Activated CD4-positive, alpha-beta memory T cell treated with anti-CD3 and anti-CD28 coated beads, Interleukin-2, amount 10 ng/mL, durations not matched to agents 7 days and 5 days (primary cell): ENCODE data around the gene DPF1. TPM values are rescaled to one million over a fixed set of nuclear protein-coding genes. Genes with fewer than 3 reads are reported as not detected.
A peak's percentile ranks its signal among the peaks of the same experiment; 100 is the strongest.
"Not testable (repeated sequence)": the region's sequence is repeated elsewhere in the genome, so short reads cannot be mapped to it uniquely, and the experiment has no call there.

Experiments used
- CTCF ChIA-PET: fragments of 350-600 bp; sonication (Branson Sonifier 250); formaldehyde crosslinking; loops from one replicate; lab custom pipeline; 2021; ENCODE audit warnings: antibody characterized with exemption, inconsistent platforms; lab: Charles Lee
- POLR2A ChIA-PET: fragments of 350-600 bp; sonication (Branson Sonifier 250); formaldehyde crosslinking; loops from one replicate; lab custom pipeline; 2021; ENCODE audit warnings: antibody characterized with exemption; lab: Charles Lee
- DNase-seq: peaks from one replicate; pipeline ENCODE4 v3.0.0-alpha.2; 2020
- H3K27ac Mint-ChIP-seq: one replicate; pipeline ENCODE4 v1.8.0; 2021; ENCODE audit warnings: mild to moderate bottlenecking, mixed read lengths
- H3K27me3 Mint-ChIP-seq: one replicate; pipeline ENCODE4 v1.8.0; 2021; ENCODE audit warnings: mixed read lengths
- H3K36me3 Mint-ChIP-seq: one replicate; pipeline ENCODE4 v1.8.0; 2021; ENCODE audit warnings: low read depth, mixed read lengths
- H3K4me1 Mint-ChIP-seq: one replicate; pipeline ENCODE4 v1.8.0; 2021; ENCODE audit warnings: mixed read lengths
- H3K4me3 Mint-ChIP-seq: one replicate; pipeline ENCODE4 v1.8.0; 2021; ENCODE audit warnings: mild to moderate bottlenecking, mixed read lengths
- H3K9me3 Mint-ChIP-seq: one replicate; pipeline ENCODE4 v1.8.0; 2021; ENCODE audit warnings: mixed read lengths
- total RNA-seq, 2 experiments: library from RNA; stranded (reverse); gene quantifications; one replicate each; pipeline ENCODE4 v1.2.3, GENCODE V29; 2021

Gene DPF1
- total RNA-seq, 2 experiments from 2014 or later, result 0.40 to 0.55 TPM

DNA sequence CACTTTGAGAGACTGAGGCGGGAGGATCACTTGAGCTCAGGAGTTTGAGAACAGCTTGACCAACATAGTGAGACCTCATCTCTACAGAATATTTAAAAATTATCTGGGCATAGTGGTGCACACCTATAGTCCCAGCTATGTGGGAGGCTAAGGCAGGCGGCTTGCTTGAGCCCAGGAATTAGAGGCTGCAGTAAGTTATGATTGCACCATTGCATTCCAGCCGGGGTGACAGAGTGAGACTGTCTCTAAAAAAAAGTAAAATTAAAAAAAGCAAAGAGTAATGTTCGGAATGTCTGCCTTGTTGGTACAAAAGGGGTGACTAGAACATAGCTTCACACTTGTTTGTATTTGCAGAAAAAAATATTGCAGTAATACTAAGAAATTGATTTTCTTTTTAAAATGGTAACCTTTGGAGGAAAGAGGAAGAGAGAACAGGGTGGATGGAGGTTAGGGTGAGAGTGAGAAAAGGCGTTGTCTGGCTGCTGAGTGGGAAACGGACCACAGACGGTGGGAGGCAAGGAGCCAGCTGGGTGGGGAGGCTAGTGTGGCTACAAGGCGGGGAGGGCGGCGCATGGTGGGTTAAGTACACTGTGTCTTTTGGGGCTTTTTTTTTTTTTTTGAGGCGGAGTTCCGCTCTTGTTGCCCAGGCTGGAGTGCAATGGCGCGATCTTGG lies 21.9 kb upstream of the DPF1 start:
- no peaks in the 10 kb centered on the region for H3K27me3 Mint-ChIP-seq
- POLR2A ChIA-PET, result no interaction called here

DNA sequence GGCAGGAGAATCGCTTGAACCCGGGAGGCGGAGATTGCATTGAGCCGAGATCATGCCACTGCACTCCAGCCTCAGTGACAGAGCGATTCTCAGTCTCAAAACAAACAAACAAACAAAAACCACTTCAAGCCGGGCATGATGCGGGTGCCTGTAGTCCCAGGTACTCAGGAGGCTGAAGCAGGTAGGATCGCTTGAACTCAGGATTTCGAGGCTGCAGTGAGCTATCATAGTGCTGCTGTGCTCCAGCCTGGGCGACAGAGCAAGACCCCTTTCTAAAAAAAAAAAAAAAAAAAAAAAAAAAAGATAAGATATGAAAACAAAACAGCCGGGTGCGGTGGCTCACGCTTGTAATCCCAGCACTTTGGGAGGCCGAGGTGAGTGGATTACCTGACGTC lies 19.3 kb upstream of the DPF1 start:
- ChIA-PET CTCF (interaction anchor here (0.6 to 4.0 kb wide), 14 partner anchors 11 to 1117 kb away, joined by 3 to 48 read pairs (median 6); partner anchors contain the start of genes CATSPERG, FAM98C, KCNK6 and PSMD8), POLR2A (interaction anchor here (1.0 to 1.2 kb wide), 2 partner anchors 13 to 92 kb away, joined by 3 to 11 read pairs; partner anchors contain the start of genes CATSPERG and PPP1R14A)
- Mint-ChIP-seq H3K27ac (no peak overlapping the region), H3K4me3 (no peak overlapping the region), H3K4me1 (peaks cover 5% of the 10 kb centered on the region), H3K36me3 (no peaks in the 10 kb centered on the region), H3K9me3 (no peaks in the 10 kb centered on the region), H3K27me3 (peaks cover 3% of the 10 kb centered on the region)
- DNase-seq, result no peak

More for the DNA sequence above, 21.9 kb upstream of the DPF1 start:
- H3K36me3 Mint-ChIP-seq, result no peaks in the 10 kb centered on the region
- H3K4me3 Mint-ChIP-seq, result no peak overlapping the region
- H3K9me3 Mint-ChIP-seq, result no peaks in the 10 kb centered on the region
- no peak overlapping the region for H3K27ac Mint-ChIP-seq
- H3K4me1 Mint-ChIP-seq, result peaks cover 5% of the 10 kb centered on the region
- no peak for DNase-seq
- CTCF ChIA-PET, result interaction anchor here (0.8 to 4.0 kb wide), 2 partner anchors 11 to 89 kb away, joined by 3 to 48 read pairs; partner anchors contain the start of gene CATSPERG

DNA sequence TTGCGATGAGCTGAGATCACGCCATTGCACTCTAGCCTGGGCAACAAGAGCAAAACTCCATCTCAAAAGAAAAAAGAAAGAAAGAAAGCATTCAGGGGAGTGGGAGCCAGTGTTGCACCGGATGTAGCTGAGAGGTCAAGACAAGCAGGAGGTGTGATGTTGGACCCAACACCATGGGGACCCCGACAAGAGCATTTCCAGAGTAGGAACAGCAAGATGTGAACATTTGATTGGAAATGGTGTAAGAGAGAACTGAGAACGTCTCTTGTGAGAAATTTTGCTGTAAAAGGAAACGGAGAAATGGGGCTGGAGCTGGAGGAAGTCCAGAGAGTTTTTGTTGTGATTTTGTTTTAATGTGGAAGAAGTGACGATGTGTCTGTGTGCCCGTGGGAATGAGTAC lies 15.8 kb upstream of the DPF1 start:
- Mint-ChIP-seq H3K36me3 (no peaks in the 10 kb centered on the region), H3K9me3 (no peaks in the 10 kb centered on the region), H3K27me3 (peaks cover 14% of the 10 kb centered on the region), H3K4me1 (peaks cover 5% of the 10 kb centered on the region), H3K27ac (no peak overlapping the region), H3K4me3 (no peak overlapping the region)
- ChIA-PET CTCF (interaction anchor here (0.7 kb wide), 1 partner anchor 77 kb away, joined by 4 read pairs; no protein-coding TSS in a partner anchor), POLR2A (interaction anchor here (1.4 kb wide), 1 partner anchor 86 kb away, joined by 3 read pairs; no protein-coding TSS in a partner anchor)
- DNase-seq, result no peak

DNA sequence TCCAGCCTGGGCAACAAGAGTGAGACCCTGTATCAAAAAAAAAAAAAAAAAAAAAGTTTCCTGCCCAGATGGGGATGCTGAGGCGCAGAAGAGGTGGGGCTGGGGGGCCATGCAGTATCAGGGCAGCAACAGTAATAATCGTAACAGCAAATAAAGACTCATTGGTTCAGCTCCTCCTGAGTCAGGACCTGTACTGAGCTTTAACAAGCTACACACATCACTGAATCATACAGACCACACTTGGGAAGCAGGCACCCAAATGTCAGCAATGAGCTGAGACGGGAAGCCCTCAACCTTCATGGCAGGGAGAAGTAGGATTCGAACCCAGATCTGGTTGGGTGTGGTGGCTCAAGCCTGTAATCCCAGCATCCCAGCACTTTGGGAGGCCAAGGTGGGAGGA lies 10.6 kb upstream of the DPF1 start:
- no peaks in the 10 kb centered on the region for H3K4me1 Mint-ChIP-seq
- H3K4me3 Mint-ChIP-seq, result no peak overlapping the region
- ChIA-PET POLR2A (no interaction called here), CTCF (interaction anchor here (0.6 to 6.3 kb wide), 14 partner anchors 9 to 1251 kb away, joined by 3 to 32 read pairs (median 4); partner anchors contain the start of genes CATSPERG, PSMD8 and SPINT2)
- no peak for DNase-seq
- no peaks in the 10 kb centered on the region for H3K9me3 Mint-ChIP-seq
- H3K27ac Mint-ChIP-seq, result no peak overlapping the region
- peaks cover 29% of the 10 kb centered on the region for H3K27me3 Mint-ChIP-seq
- H3K36me3 Mint-ChIP-seq, result no peaks in the 10 kb centered on the region

DNA sequence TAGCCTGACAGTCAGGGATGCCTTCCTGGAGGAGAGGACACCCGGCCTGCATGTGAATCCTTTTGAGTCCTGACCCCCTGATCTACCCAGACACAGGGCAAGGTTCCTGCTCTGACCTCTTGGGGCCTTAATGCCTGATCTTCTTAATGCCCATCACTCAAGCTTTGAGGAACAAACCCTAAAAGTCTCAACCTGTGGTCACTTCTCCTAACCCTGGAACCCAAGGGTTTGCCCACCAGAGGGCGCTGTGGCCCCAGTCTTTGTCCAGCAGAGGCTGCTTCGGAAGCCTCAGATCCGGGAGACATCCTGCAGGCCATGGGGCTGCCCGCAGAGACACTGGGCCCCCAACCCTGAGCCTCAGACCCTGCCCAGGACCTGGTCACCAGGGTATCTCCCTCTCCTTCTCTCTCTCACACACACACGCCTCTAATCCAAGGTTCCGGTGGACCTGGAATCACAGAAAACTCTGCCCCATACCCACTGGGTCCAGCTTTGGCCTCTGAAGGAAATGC lies 9.8 kb upstream of the DPF1 start:
- Mint-ChIP-seq H3K27ac (no peak overlapping the region), H3K27me3 (peaks cover 32% of the 10 kb centered on the region), H3K36me3 (no peaks in the 10 kb centered on the region), H3K4me3 (no peak overlapping the region), H3K4me1 (peaks cover 3% of the 10 kb centered on the region), H3K9me3 (no peaks in the 10 kb centered on the region)
- ChIA-PET POLR2A (no interaction called here), CTCF (interaction anchor here (0.6 to 6.3 kb wide), 9 partner anchors 8 to 331 kb away, joined by 3 to 32 read pairs (median 5); partner anchors contain the start of genes CATSPERG and PSMD8)
- DNase-seq, result peak; percentile 84

DNA sequence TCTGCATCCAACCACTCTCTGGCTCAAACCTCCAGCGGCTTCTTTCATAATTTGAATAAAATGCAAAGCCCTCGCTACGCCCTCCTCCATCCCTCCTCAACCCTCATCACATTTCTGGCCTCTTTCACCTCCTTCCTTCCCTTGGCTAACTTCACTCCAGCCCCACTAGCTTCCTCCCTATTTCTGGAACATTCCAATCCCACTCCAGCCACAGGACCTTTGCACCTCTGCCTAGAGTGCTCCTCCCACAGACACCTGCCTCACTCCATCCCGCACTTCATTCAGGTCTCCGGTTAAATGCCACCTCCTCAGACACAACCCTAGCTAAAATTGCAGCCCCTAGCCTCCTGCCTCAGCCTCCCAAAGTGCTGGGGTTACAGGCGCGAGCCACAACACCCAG lies 7.9 kb upstream of the DPF1 start:
- peaks cover 7% of the 10 kb centered on the region for H3K4me1 Mint-ChIP-seq
- ChIA-PET CTCF (interaction anchor here (1.3 to 6.3 kb wide), 4 partner anchors 11 to 330 kb away, joined by 3 to 32 read pairs (median 6); partner anchors contain the start of genes CATSPERG and FAM98C), POLR2A (interaction anchor here (1.0 kb wide), 1 partner anchor 143 kb away, joined by 3 read pairs; the partner anchor contains the start of gene PSMD8)
- no peak for DNase-seq
- no peaks in the 10 kb centered on the region for H3K9me3 Mint-ChIP-seq
- H3K4me3 Mint-ChIP-seq, result no peak overlapping the region
- peaks cover 39% of the 10 kb centered on the region for H3K27me3 Mint-ChIP-seq
- no peak overlapping the region for H3K27ac Mint-ChIP-seq
- no peaks in the 10 kb centered on the region for H3K36me3 Mint-ChIP-seq

DNA sequence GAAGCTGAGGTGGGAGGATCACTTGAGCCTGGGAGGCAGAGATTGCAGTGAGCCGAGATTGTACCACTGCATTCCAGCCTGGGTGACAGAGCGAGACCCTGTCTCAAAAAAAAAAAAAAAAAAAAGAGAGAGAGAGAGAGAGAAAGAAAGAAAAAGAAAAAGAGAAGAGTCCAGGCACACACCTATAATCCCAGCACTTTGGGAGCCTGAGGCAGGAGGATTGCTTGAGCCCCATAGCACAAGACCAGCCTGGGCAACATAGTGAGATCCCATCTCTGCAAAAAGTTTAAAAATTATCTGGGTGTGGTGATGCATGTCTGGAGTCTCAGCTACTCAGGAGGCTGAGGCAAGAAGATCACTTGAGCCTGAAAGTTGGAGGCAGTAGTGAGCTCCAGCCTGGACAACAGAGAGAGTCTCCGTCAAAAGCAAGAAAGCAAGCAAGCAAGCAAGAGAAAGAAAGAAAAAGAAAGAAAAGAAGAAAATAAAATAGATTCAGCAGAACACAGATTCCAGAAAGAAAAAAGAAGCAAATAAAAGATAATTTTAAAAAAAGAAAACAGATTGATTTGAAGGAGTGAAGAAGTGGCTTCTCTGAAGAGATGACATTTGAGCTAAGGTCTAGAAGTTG lies 6.6 kb upstream of the DPF1 start:
- not testable (repeated sequence) for DNase-seq, H3K9me3 Mint-ChIP-seq, H3K36me3 Mint-ChIP-seq, H3K4me1 Mint-ChIP-seq, H3K27ac Mint-ChIP-seq, H3K4me3 Mint-ChIP-seq
- CTCF ChIA-PET, result interaction anchor here (0.7 to 6.3 kb wide), 5 partner anchors 13 to 328 kb away, joined by 3 to 32 read pairs (median 5); partner anchors contain the start of genes CATSPERG and FAM98C
- peaks cover 43% of the 10 kb centered on the region for H3K27me3 Mint-ChIP-seq
- POLR2A ChIA-PET, result interaction anchor here (1.0 kb wide), 1 partner anchor 144 kb away, joined by 3 read pairs; the partner anchor contains the start of gene PSMD8

DNA sequence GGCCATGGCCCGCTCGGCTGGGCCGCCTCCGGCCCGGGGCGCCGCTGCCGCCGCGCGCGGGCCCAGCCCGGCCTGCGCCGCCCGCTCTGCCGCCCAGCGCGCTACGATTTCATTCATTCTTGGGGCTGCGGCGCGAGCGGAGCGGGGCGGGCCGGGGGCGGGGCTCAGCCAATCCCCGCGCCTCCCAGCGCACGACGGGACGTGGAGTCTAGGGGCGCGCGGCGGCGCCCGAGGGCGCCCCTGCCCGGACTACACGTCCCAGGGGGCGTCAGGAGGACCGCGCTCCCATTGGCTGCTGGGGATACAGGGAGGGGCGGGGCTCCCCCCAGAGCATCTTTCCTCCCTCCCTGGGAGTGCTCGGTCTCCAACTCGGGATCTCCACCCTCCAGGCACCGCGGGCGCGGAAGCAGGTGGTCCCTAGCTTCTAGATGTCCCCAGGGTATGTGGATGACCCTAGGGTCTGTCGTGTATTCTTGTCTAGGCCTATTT lies 5.6 kb upstream of the DPF1 start:
- CTCF ChIA-PET, result interaction anchor here (6.3 kb wide), 1 partner anchor 14 kb away, joined by 32 read pairs; no protein-coding TSS in a partner anchor
- Mint-ChIP-seq H3K27ac (no peak overlapping the region), H3K36me3 (no peaks in the 10 kb centered on the region), H3K4me1 (peaks cover 7% of the 10 kb centered on the region), H3K4me3 (no peak overlapping the region), H3K9me3 (no peaks in the 10 kb centered on the region), H3K27me3 (peaks cover 47% of the 10 kb centered on the region)
- POLR2A ChIA-PET, result no interaction called here
- peak; percentile 67 for DNase-seq

DNA sequence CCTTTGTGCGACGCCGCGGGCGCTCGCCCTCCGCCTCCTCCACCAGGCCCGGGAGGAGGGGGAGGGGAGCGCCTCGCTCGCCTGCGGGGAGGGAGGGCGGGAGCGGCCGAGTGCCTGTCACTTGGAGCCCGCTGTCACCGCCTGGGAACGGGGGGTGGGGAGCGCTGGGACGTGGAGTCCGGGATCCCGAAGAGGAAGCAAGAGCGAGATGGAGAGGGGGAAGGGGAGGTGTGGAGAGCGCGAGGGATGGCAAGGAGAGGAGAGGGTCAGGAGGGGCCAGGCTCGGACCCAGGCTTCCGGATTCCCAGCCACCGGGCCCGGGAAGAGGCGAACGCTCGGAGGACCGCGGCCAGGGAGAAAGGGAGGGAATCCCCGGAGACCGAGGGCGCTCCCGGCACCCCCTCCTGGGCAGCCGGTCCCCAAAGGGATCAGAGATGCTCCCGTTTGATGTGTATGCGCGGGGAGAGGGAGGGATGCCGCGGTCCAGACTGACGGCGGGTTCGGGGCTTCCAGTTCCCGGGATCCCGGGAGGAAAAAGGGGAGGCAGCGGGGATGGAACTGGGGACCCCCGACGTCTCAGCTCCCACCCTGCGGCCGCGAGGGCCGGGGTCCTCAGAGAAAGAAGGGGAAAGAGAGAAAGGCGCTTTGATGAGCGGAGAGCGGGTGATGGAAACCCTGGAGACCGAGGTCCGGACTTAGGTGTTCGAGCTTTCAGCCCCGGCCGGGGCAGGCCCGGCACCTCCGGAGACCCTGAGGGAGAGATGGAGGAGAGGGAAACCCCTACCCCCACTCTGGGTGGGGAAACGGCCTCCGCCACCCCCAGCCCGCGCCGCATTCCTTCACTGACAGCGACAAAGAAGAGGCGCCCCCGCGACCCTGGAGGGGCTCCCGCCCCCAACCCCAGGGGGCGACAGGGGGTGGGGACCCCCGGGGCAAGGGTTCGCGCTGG lies 4.7 kb upstream of the DPF1 start:
- ChIA-PET POLR2A (no interaction called here), CTCF (no interaction called here)
- Mint-ChIP-seq H3K9me3 (no peaks in the 10 kb centered on the region), H3K4me1 (peaks cover 11% of the 10 kb centered on the region), H3K27me3 (peaks cover 53% of the 10 kb centered on the region), H3K4me3 (peak overlapping the region; percentile 39), H3K27ac (no peak overlapping the region), H3K36me3 (peaks cover 3% of the 10 kb centered on the region)
- no peak for DNase-seq

DNA sequence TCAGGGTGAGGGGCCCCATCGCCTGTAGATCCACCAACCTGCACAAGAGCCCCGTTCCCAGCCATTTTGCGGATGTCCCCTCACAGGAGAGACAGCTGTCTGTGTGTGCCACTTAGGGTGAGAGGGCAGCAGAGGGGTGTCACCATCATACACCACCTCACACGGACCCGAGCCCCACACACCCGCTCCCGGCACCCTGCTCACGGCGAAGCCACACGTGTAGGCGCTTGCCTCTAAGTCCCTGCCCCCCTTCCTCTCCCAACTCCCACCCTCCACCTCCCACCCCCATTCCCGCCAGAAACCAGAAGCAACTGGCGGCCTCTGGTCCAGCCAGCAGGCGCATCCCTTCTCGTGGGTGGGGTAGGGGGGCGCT lies 4.0 kb upstream of the DPF1 start:
- POLR2A ChIA-PET, result no interaction called here
- CTCF ChIA-PET, result interaction anchor here (1.1 kb wide), 1 partner anchor 325 kb away, joined by 3 read pairs; no protein-coding TSS in a partner anchor
- Mint-ChIP-seq H3K27me3 (peaks cover 59% of the 10 kb centered on the region), H3K36me3 (peaks cover 6% of the 10 kb centered on the region), H3K4me1 (peaks cover 17% of the 10 kb centered on the region), H3K4me3 (no peak overlapping the region), H3K27ac (no peak overlapping the region), H3K9me3 (no peaks in the 10 kb centered on the region)
- no peak for DNase-seq

DNA sequence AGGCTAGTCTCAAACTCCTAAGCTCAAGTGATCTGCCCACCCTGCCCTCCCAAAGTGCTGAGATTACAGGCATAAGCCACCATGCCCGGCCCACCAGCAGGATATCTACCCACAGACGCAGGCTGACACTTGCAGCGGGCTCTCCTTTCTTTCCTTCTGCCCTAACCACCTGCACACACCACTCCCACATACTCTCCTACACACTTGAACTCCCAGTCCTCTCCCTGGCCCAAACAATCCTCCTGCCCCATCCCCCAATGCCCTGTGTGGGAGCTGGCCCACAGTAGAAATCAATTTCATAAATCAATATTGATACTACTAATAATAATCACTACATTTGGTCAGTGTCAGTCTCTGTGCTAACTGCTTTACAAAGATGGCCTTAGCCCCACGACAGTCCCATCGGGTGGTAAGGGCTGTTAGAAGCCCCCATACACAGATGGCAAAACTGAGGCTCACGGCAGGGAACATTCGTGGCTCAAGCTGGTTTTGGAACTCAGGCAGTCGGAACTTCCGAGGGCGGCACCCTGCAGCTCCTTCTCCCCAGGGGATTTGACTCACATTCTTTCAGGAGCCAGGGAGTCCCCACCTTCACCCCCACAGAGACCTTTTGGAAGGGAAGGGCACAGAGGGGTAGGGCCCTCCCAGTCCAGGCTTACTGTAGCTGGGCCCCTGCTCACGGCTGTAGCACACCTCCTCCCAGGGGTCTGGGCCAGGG lies 3.4 kb upstream of the DPF1 start:
- H3K27me3 Mint-ChIP-seq, result peaks cover 62% of the 10 kb centered on the region
- ChIA-PET CTCF (interaction anchor here (0.6 to 1.1 kb wide), 4 partner anchors 16 to 325 kb away, joined by 3 to 4 read pairs (median 4); no protein-coding TSS in a partner anchor), POLR2A (no interaction called here)
- no peak overlapping the region for H3K4me3 Mint-ChIP-seq
- peaks cover 19% of the 10 kb centered on the region for H3K4me1 Mint-ChIP-seq
- no peak for DNase-seq
- no peak overlapping the region for H3K27ac Mint-ChIP-seq
- no peaks in the 10 kb centered on the region for H3K9me3 Mint-ChIP-seq
- peaks cover 7% of the 10 kb centered on the region for H3K36me3 Mint-ChIP-seq
